Mucosa of descending colon (tissue), 3 donors: ENCODE measurements around the gene KPNA2. TPM values are rescaled to one million over a fixed set of nuclear protein-coding genes. Genes with fewer than 3 reads are reported as not detected.
A peak's percentile ranks its signal among the peaks of the same experiment; 100 is the strongest.
"Not testable (repeated sequence)": the region's sequence is repeated elsewhere in the genome, so short reads cannot be mapped to it uniquely, and the experiment has no call there.

Experiments used
- ATAC-seq: fragments of 200-7000 bp; cut with Tn5 transposase; one replicate; pipeline ENCODE4 v1.9.1; 2020; ENCODE audit warnings: mild to moderate bottlenecking, moderate library complexity
- DNase-seq, 3 donors: peaks; one replicate each; pipeline ENCODE4 v3.0.0-alpha.2; 2020
- H3K36me3 ChIP-seq: fragments of 200-600 bp; one replicate; pipeline ENCODE4 v1.8.0; 2021; ENCODE audit warnings: low read depth, mild to moderate bottlenecking
- H3K4me1 ChIP-seq: fragments of 200-600 bp; one replicate; pipeline ENCODE4 v1.8.0; 2021; ENCODE audit warnings: low read depth, mild to moderate bottlenecking
- H3K4me3 ChIP-seq: fragments of 200-600 bp; one replicate; pipeline ENCODE4 v1.8.0; 2021; ENCODE audit warnings: mild to moderate bottlenecking
- H3K9me3 ChIP-seq: fragments of 200-600 bp; one replicate; pipeline ENCODE4 v1.8.0; 2021; ENCODE audit warnings: mild to moderate bottlenecking
- CTCF ChIP-seq: fragments of 200-600 bp; IDR thresholded peaks from one replicate; pipeline ENCODE4 v1.8.0; 2022; ENCODE audit warnings: antibody characterized with exemption, mild to moderate bottlenecking
- intact Hi-C, 2 donors: fragments of 100-400 bp; cut with DNase I in 1 of 2; cut with micrococcal nuclease in 1 of 2; formaldehyde crosslinking; loops; one replicate each; pipeline versions ENCODE4 v1.11.0 to v1.11.1; 2022; cut with DNase I, micrococcal nuclease
- total RNA-seq, 3 donors: library from RNA; stranded (reverse); fragmentation: NEBNext Ultra II Directional in 2 of 3; extraction: Animal tissue kit (Norgen Biotek cat#: 25700) in 2 of 3; gene quantifications; one replicate each; pipeline versions ENCODE4 v1.2.1 to v1.2.4, GENCODE V29; 2021 to 2023
- donor health status: DM: no; HTN: no; CAD: no; lungs with moderate emphysema.
- donor health status: DM: no; HTN: no; CAD: no.
- donor health status: DM: no; HTN: yes; CAD: no.

KPNA2 gene
- total RNA-seq, 3 donors from 2014 or later: 15.2 to 50.3 (median 29.0) TPM

- Histone ChIP-seq H3K4me3 (no peak overlapping the region), H3K9me3 (no peaks in the 10 kb centered on the region), H3K4me1 (peaks cover 8% of the 10 kb centered on the region), H3K36me3 (no peaks in the 10 kb centered on the region)
- intact Hi-C loops: no loop called here
- ATAC-seq (no peak), DNase-seq (no peak)
- TF ChIP-seq CTCF: no peak
Measured at GRCh38 chr17:68080411-68081150, 45.0 kb downstream of the KPNA2 start.

- H3K9me3 ChIP-seq, H3K36me3 ChIP-seq, H3K4me3 ChIP-seq, DNase-seq, ATAC-seq, intact Hi-C loops: not testable (repeated sequence)
- H3K4me1 ChIP-seq: peaks cover 12% of the 10 kb centered on the region
Measured at GRCh38 chr17:68081305-68082265, 46.0 kb downstream of the KPNA2 start.

- Histone ChIP-seq H3K9me3 (no peaks in the 10 kb centered on the region), H3K4me3 (no peak overlapping the region), H3K4me1 (peaks cover 15% of the 10 kb centered on the region), H3K36me3 (no peaks in the 10 kb centered on the region)
- no peak for TF ChIP-seq CTCF
- DNase-seq: peak in 2 of 3 donors; percentile 66 to 69
- intact Hi-C loops: no loop called here
- peak; percentile 92 for ATAC-seq
Measured at GRCh38 chr17:68085771-68086381, 50.3 kb downstream of the KPNA2 start.

- intact Hi-C loops, H3K9me3 ChIP-seq, DNase-seq, H3K4me3 ChIP-seq, H3K36me3 ChIP-seq, ATAC-seq: not testable (repeated sequence)
- peaks cover 15% of the 10 kb centered on the region for H3K4me1 ChIP-seq
Measured at GRCh38 chr17:68086666-68087065, 51.1 kb downstream of the KPNA2 start.

- ATAC-seq (peak; percentile 9), DNase-seq (peak in 1 of 3 donors; percentile 49)
- intact Hi-C loops, H3K4me3 ChIP-seq, H3K9me3 ChIP-seq, H3K36me3 ChIP-seq: not testable (repeated sequence)
- peaks cover 15% of the 10 kb centered on the region for H3K4me1 ChIP-seq
Measured at GRCh38 chr17:68087131-68087623, 51.6 kb downstream of the KPNA2 start.

- TF ChIP-seq CTCF: no peak
- intact Hi-C loops: no loop called here
Measured at GRCh38 chr17:68087851-68088250, 52.3 kb downstream of the KPNA2 start.

More at GRCh38 chr17:68087851-68088250, 52.3 kb downstream of the KPNA2 start:
- ATAC-seq: no peak
- no peak overlapping the region for H3K4me3 ChIP-seq
- H3K36me3 ChIP-seq: no peaks in the 10 kb centered on the region
- H3K4me1 ChIP-seq: peaks cover 15% of the 10 kb centered on the region
- no peak for DNase-seq
- H3K9me3 ChIP-seq: no peaks in the 10 kb centered on the region
